K562 (cell line): ENCODE measurements around the gene RPL27A. TPM values are rescaled to one million over a fixed set of nuclear protein-coding genes. Genes with fewer than 3 reads are reported as not detected.

ENCODE experiments used
- ATAC-seq: fragments of 200-7000 bp; cut with Tn5 transposase; 3 replicates; pipeline ENCODE4 v1.9.1; 2020; ENCODE audit warnings: moderate library complexity
- BruUV-seq: library from RNA; stranded (reverse); fragments of 400-500 nt; replicated peaks from 2 replicates; lab custom pipeline; 2021; lab: Mats Ljungman, UMichigan
- CTCF ChIA-PET: fragments of 300-600 bp; formaldehyde crosslinking; extraction: SDS; loops from one replicate; lab custom pipeline; 2021; ENCODE audit warnings: low intra/inter-chr PET ratio; lab: Yijun Ruan, JAX
- POLR2A ChIA-PET: fragments of 300-600, 350-650 bp; sonication (Branson Sonifier 250); formaldehyde crosslinking; extraction: SDS; loops from one replicate; lab custom pipeline; 2021; ENCODE audit warnings: antibody characterized with exemption, inconsistent platforms; lab: Yijun Ruan, JAX
- DNase-seq, 4 experiments: peaks; one replicate each; pipeline versions ENCODE4 v3.0.0 to v3.0.0-alpha.2; 2011 to 2018; ENCODE audit warnings: low spot score in 3 of 4, mixed read lengths in 3 of 4; ENCODE audit errors: extremely low read depth in 1 of 4
- FAIRE-seq: peaks from 2 replicates; lab custom pipeline; 2011; peaks lifted over from hg19 to GRCh38; lab: Jason Lieb, UNC
- H2AFZ ChIP-seq: 2 replicates; pipeline ENCODE4 v1.6.0; 2011; ENCODE audit warnings: low read depth, low read length, control low read depth, inconsistent platforms
- H3K27ac ChIP-seq: fragments of 200-600 bp; 3 replicates; pipeline ENCODE4 v1.8.0; 2011; ENCODE audit warnings: low read depth, mild to moderate bottlenecking, control low read depth, inconsistent platforms, low read length, moderate library complexity, mixed read lengths; ENCODE audit errors: extremely low read depth
- H3K27me3 ChIP-seq, 2 experiments: fragments of 300-600 bp in 1 of 2; 2 replicates in 1 of 2; 3 replicates in 1 of 2; pipeline versions ENCODE4 v1.6.0 to v1.8.0; 2011; ENCODE audit warnings: inconsistent platforms in 2 of 2, low read length in 2 of 2, mild to moderate bottlenecking in 1 of 2, mixed read lengths in 1 of 2, moderate library complexity in 1 of 2; ENCODE audit not compliant: control insufficient read depth in 2 of 2, insufficient read depth in 2 of 2
- H3K36me3 ChIP-seq: fragments of 300-600 bp; 3 replicates; pipeline ENCODE4 v1.8.0; 2011; ENCODE audit warnings: mild to moderate bottlenecking, low read length, inconsistent platforms; ENCODE audit not compliant: control insufficient read depth, insufficient read depth
- H3K4me1 ChIP-seq, 2 experiments: fragments of 200-600 bp in 1 of 2; replicated peaks in 1 of 2; 2 replicates in 1 of 2; 3 replicates in 1 of 2; pipeline versions ENCODE4 v1.5.1 to v1.8.0; 2011; ENCODE audit warnings: inconsistent platforms in 2 of 2, low read length in 2 of 2, mild to moderate bottlenecking in 1 of 2, mixed read lengths in 1 of 2, moderate library complexity in 1 of 2; ENCODE audit not compliant: control insufficient read depth in 2 of 2, insufficient read depth in 2 of 2
- H3K4me2 ChIP-seq: 2 replicates; pipeline ENCODE4 v1.6.1; 2011; ENCODE audit warnings: low read length, control low read depth, inconsistent platforms, mixed read lengths; ENCODE audit not compliant: insufficient read depth
- H3K4me3 ChIP-seq: fragments of 200-600 bp; sonication (generic), shearing (Covaris generic); 2 replicates; pipeline ENCODE4 v1.5.1; 2016; ENCODE audit warnings: control low read depth, inconsistent platforms
- H3K79me2 ChIP-seq: fragments of 200-600 bp; 3 replicates; pipeline ENCODE4 v1.8.0; 2011; ENCODE audit warnings: low read length, inconsistent platforms; ENCODE audit not compliant: control insufficient read depth, insufficient read depth
- H3K9ac ChIP-seq, 2 experiments: 2 replicates each; pipeline versions ENCODE4 v1.6.0 to v1.6.1; 2011; ENCODE audit warnings: low read depth in 2 of 2, low read length in 2 of 2, control low read depth in 1 of 2, inconsistent platforms in 1 of 2, mild to moderate bottlenecking in 1 of 2, mixed read lengths in 1 of 2; ENCODE audit not compliant: insufficient read depth in 1 of 2
- H3K9me1 ChIP-seq: one replicate; pipeline ENCODE4 v1.6.0; 2011; ENCODE audit warnings: inconsistent platforms, mild to moderate bottlenecking, low read length, moderate library complexity; ENCODE audit not compliant: control insufficient read depth, insufficient read depth
- H3K9me3 ChIP-seq: replicated peaks from 2 replicates; pipeline ENCODE4 v1.5.1; 2011; ENCODE audit warnings: low read depth, low read length, inconsistent platforms; ENCODE audit not compliant: control insufficient read depth, insufficient read depth
- H4K20me1 ChIP-seq: replicated peaks from 2 replicates; pipeline ENCODE4 v1.6.1; 2011; ENCODE audit warnings: low read length, inconsistent platforms, mixed read lengths; ENCODE audit not compliant: control insufficient read depth, insufficient read depth
- CHD2 ChIP-seq: IDR thresholded peaks from 2 replicates; pipeline ENCODE4 v1.6.1; 2011; ENCODE audit warnings: low read depth, low read length
- KAT8 ChIP-seq: fragments of 450-650 bp; IDR thresholded peaks from 2 replicates; pipeline ENCODE4 v1.6.1; 2016; ENCODE audit warnings: low read depth, mild to moderate bottlenecking
- MED1 ChIP-seq: sonication (generic); formaldehyde crosslinking; IDR thresholded peaks from 2 replicates; pipeline ENCODE4 v1.8.1; 2023; ENCODE audit warnings: missing genetic modification reagents, borderline replicate concordance
- NR3C1 ChIP-seq: sonication (generic); formaldehyde crosslinking; IDR thresholded peaks from 2 replicates; pipeline ENCODE4 v1.8.1; 2022; ENCODE audit warnings: missing genetic modification reagents
- POLR2A ChIP-seq: fragments of 450-650 bp; conservative IDR thresholded peaks from 2 replicates; pipeline ENCODE4 v1.6.1; 2016
- POLR2AphosphoS5 ChIP-seq: IDR thresholded peaks from 2 replicates; pipeline ENCODE4 v1.6.1; 2011; ENCODE audit warnings: mild to moderate bottlenecking, low read depth, low read length, moderate library complexity; ENCODE audit not compliant: control insufficient read depth, insufficient read depth
- SUPT5H ChIP-seq: fragments of 450-650 bp; IDR thresholded peaks from 2 replicates; pipeline ENCODE4 v1.6.1; 2016
- TAF9B ChIP-seq: fragments of 450-650 bp; IDR thresholded peaks from 2 replicates; pipeline ENCODE4 v1.6.1; 2018; ENCODE audit warnings: mild to moderate bottlenecking; ENCODE audit not compliant: partially characterized antibody
- TEAD2 ChIP-seq: fragments of 450-650 bp; IDR thresholded peaks from 2 replicates; pipeline ENCODE4 v1.6.1; 2016; ENCODE audit warnings: missing genetic modification characterization, control low read depth, missing compliant biosample characterization
- YBX1 ChIP-seq: fragments of 450-650 bp; IDR thresholded peaks from 2 replicates; pipeline ENCODE4 v1.7.1; 2016; ENCODE audit warnings: mild to moderate bottlenecking
- ZKSCAN1 ChIP-seq: fragments of 150-350 bp; IDR thresholded peaks from 2 replicates; pipeline ENCODE4 v1.6.1; 2016; ENCODE audit warnings: low read depth, low read length
- ZNF551 ChIP-seq: fragments of 250-450 bp; sonication (Bioruptor Pico); IDR thresholded peaks from 2 replicates; pipeline ENCODE4 v1.5.0; 2021; ENCODE audit warnings: mild to moderate bottlenecking, moderate library complexity
- WGBS: fragments of 100-300 bp; shearing (Covaris generic); methylation state at CpG from one replicate; pipeline ENCODE4 v1.1.6; 2016; ENCODE audit warnings: low coverage, mixed read lengths; ENCODE audit not compliant: insufficient coverage; ENCODE audit errors: missing lambda C conversion rate; 5-methylcytosine and 5-hydroxymethylcytosine counted together
- in situ Hi-C: fragments of 300-500 bp; cut with MboI; formaldehyde crosslinking; loops from 4 replicates; pipeline ENCODE4 v1.15.0; 2018; ENCODE audit warnings: inconsistent platforms, mixed read lengths
- intact Hi-C: fragments of 100-400 bp; cut with micrococcal nuclease; formaldehyde crosslinking; loops from 2 replicates; pipeline ENCODE4 v1.14.2; 2022
- polyA plus RNA-seq, 8 experiments: library from polyadenylated mRNA; depleted of rRNA in 4 of 8; stranded (reverse) in 5 of 8; unstranded in 3 of 8; fragments of >200 nt; fragmentation: Nextera tagmentation in 2 of 8; fragmentation: Illumina TruSeq in 1 of 8; extraction: Ambion mirVana in 2 of 8; extraction: Trizol in 1 of 8; gene quantifications; 2 replicates each; pipeline versions ENCODE4 v1.2.1 to v1.2.3, GENCODE V29; 2011 to 2014; ENCODE audit warnings: inconsistent platforms in 1 of 8, missing spikeins in 1 of 8
- total RNA-seq, 7 experiments: library from RNA; depleted of rRNA in 6 of 7; stranded (reverse); fragments of >200 nt in 6 of 7; fragmentation: Illumina TruSeq in 2 of 7; extraction: Trizol in 2 of 7; gene quantifications; 2 replicates each; pipeline versions ENCODE4 v1.2.1 to v1.2.3, GENCODE V29; 2011 to 2021; ENCODE audit warnings: low replicate concordance in 1 of 7

Gene RPL27A
- total and polyA plus RNA-seq, 9 of the 15 experiments (the other 6 are each of a cell fraction or from before 2014, with no cell fraction given), result 790 to 4,241 (median 2,267) TPM

DNA sequence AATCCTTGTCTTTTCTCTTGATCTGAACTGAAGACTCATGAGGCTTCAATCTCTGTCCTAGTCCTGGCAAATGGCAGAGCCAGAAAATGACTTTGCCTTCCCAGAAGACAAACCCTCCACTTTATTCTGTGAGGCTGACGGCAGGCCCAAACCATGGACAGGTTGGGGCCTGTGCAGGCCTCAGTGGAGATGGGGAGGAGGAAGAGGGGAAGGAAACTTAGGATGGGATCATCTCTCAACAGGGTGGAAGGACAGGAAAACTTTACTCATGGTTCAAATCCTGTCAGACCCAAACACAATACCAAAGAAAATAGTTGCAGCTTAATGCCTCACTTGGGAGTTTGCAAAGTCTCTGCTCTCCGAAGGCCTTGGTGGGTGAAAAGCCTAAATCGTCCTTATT lies 9.8 kb downstream of the RPL27A start:
- Histone ChIP-seq H3K4me1 (peaks cover 2 to 9% of the 10 kb centered on the region in 2 experiments; a peak in 4 of 5 replicates), H3K4me2 (no peak overlapping the region), H3K27me3 (no peaks in the 10 kb centered on the region), H3K4me3 (no peak overlapping the region), H3K79me2 (peaks cover 26% of the 10 kb centered on the region), H3K36me3 (peaks cover 65% of the 10 kb centered on the region), H2AFZ (no peak overlapping the region), H3K9me3 (no peaks in the 10 kb centered on the region), H4K20me1 (no peaks in the 10 kb centered on the region), H3K9me1 (no peaks in the 10 kb centered on the region), H3K27ac (no peak overlapping the region), H3K9ac (no peak overlapping the region)
- WGBS, result 62% methylated on average over 3 of the region's 3 CpGs
- in situ Hi-C loops, result no loop called here
- TF ChIP-seq POLR2AphosphoS5, result no peak
- TF ChIP-seq CHD2, result 0 out of 2 replicates have a peak, but pooled peaks have one; percentile 17
- no peak for TF ChIP-seq ZKSCAN1
- peak; percentile 19 for TF ChIP-seq POLR2A
- ChIA-PET POLR2A (interaction anchor here (0.7 to 2.5 kb wide), 5 partner anchors 9 to 428 kb away, joined by 3 to 15 read pairs (median 4); no protein-coding TSS in a partner anchor), CTCF (no interaction called here)
- DNase-seq, result no peak
- no peak for ATAC-seq
- intact Hi-C loops, result no loop called here
- no peak for FAIRE-seq
- no TSS peak for BruUV-seq

GRCh38 chr11:8693010-8693551 lies 10.5 kb downstream of the RPL27A start:
- H3K79me2 ChIP-seq, result peaks cover 25% of the 10 kb centered on the region
- H4K20me1 ChIP-seq, result no peaks in the 10 kb centered on the region
- CTCF ChIA-PET, result no interaction called here
- DNase-seq, result no peak
- no peak overlapping the region for H3K4me3 ChIP-seq
- 93% methylated on average over 6 of the region's 6 CpGs for WGBS
- intact Hi-C loops, result no loop called here
- H3K4me2 ChIP-seq, result no peak overlapping the region
- no peak overlapping the region for H3K27ac ChIP-seq
- H3K9ac ChIP-seq, result 0 out of 4 replicates have a peak overlapping the region, but pooled peaks of 1 of the 2 experiments have one; percentile 31
- no peak overlapping the region for H2AFZ ChIP-seq
- FAIRE-seq, result no peak
- peaks cover 2 to 6% of the 10 kb centered on the region in 2 experiments; a peak in 4 of 5 replicates for H3K4me1 ChIP-seq
- BruUV-seq, result no TSS peak
- in situ Hi-C loops, result no loop called here
- H3K9me1 ChIP-seq, result no peaks in the 10 kb centered on the region
- no peaks in the 10 kb centered on the region for H3K27me3 ChIP-seq
- ATAC-seq, result no peak
- H3K9me3 ChIP-seq, result no peaks in the 10 kb centered on the region
- POLR2A ChIA-PET, result interaction anchor here (0.9 to 2.5 kb wide), 3 partner anchors 9 to 33 kb away, joined by 3 to 15 read pairs (median 4); no protein-coding TSS in a partner anchor
- TF ChIP-seq POLR2A (peak; percentile 54), SUPT5H (peak; percentile 5; the same call in 1 of the 2 replicates), MED1 (CRISPR knock-in tag) (no peak), NR3C1 (CRISPR knock-in tag) (no peak), ZNF551 (no peak), TEAD2 (tag) (no peak), KAT8 (no peak), YBX1 (no peak), TAF9B (no peak)
- H3K36me3 ChIP-seq, result peaks cover 60% of the 10 kb centered on the region
